ENCODE results near the gene HASPIN.

The HASPIN gene

DNA sequence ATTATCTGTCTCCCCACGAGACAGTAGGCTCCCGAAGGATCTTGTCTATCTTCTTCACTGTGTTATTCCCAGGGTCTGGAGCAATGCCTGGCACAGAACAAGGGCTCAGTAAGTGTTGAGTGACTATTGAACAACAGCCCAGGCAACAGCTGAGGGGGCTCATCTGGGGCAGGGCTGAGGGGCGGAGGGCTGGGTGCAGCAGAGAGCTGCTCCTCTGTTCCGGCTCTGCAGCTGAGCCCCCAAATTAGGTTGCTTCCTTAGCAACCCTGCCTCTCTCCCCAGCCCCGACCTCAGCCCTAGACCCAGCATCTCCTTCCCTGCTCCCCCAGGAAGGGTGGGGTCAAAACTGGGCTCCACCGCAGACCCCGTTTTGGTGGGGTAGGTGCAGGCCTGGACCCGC lies 45.1 kb downstream of the HASPIN start:
- DNase-seq, result no peak

DNA sequence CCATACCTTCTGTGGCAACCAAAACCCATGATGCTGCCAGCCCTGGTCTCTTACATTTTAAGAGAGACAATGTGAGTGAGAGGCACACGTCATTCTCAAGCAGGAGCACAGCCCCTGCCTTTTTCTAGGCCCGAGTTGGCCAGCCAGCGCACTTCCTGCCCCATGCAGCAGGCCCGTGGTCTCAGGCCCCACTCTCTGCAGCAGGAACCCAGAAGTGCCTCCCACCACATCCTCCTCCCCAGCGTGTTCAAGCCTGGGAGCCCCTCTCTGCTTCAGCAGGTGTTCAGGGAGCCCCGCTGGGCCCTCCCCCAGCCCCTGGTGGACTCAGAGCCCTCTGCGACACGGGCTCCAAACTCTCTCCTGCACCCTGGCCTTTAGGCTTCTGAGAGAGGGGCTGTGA lies 46.8 kb downstream of the HASPIN start:
- no peak for DNase-seq

DNA sequence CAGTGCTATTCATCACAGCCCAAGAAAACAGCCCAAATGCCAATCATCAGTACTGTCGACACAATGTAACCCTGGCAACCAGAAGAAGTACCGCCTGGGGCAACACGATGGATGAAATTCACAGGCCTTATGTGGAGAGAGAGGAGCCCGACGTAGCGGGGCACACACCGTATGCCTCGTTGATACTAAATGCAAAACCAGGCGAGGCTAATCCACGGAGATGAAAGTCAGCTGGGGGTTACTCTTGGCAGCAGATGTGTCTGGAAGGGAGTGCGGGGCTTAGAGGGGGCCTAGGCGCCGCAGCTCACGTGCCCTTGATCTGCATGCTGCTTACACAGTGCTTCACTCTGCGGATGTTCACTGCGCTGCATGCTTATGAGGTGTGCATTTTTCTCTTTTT lies 47.4 kb downstream of the HASPIN start:
- DNase-seq, result no peak

DNA sequence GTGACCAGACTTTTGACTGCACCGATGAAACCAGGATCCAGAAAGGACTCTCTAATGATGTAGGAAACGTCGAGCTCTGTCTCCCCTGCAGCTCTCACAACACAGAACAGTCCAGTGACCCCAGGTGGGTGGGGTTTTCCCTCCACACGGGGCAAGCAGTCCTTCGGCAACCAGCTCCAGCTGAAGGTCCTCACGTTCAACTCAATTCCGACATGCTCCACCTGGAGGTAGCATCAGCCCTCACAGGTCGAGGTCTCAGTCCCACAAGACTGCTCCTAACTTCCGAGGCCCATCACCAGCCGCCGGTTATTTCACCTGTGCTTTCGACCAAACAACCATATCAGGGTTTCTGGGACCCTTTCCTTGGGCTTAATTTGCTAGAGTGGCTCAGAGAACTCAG lies 49.1 kb downstream of the HASPIN start:
- DNase-seq, result no peak

DNA sequence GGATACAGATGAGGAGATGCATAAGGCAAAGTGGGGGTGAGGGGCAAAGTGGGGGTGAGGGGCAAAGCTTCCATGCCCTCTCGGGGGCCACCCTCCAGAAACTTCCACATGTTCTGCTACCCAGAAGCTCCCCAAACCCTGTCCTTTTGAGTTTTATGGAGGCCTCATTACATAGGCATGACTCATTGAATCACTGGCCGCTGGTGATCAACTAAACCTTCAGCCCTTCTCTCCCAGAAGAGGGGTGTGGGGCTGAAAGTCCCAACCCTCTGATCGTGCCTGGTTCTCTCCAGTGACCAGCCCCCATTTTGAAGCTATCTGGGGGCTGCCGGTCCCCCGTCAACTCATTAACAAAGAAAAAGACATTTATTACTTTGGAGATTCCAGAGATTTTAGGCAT lies 49.8 kb downstream of the HASPIN start:
- no peak for DNase-seq

DNA sequence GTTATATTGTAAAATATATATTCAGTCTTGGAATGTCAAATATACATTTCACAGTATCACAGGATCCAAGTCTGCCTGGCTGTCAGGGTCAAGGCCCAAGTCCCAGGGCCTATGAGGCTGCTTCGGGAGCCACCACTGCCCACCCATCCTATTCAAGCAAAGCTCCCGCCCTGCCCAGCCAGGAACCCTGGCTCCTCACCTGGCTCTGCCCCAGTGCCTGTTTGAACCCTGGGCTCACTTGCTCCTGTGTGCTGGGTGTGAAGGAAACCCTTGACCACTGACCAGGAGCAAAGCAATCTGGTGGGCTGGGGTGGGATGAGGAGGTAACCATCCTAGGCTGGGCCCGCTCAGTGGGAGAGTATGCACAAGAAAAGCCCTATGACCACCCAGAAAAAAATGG lies 50.3 kb downstream of the HASPIN start:
- DNase-seq, result no peak
